K562 (cell line): ENCODE measurements around the gene TP53RK. TPM values are rescaled to one million over a fixed set of nuclear protein-coding genes. Genes with fewer than 3 reads are reported as not detected.

Experiments
- EGR1 ChIP-seq: fragments of 450-650 bp; conservative IDR thresholded peaks from 2 replicates; pipeline ENCODE4 v1.6.1; 2017; ENCODE audit warnings: mild to moderate bottlenecking
- HDAC1 ChIP-seq, 2 experiments: fragments of 450-650 bp; IDR thresholded peaks; 2 replicates each; pipeline ENCODE4 v1.6.1; 2016 to 2017; ENCODE audit warnings: inconsistent platforms in 1 of 2, mild to moderate bottlenecking in 1 of 2, moderate library complexity in 1 of 2
- HMGN3 ChIP-seq: IDR thresholded peaks from 2 replicates; pipeline ENCODE4 v1.6.1; 2011; ENCODE audit warnings: borderline replicate concordance, low read depth, mild to moderate bottlenecking, mixed read lengths, low read length; ENCODE audit not compliant: insufficient read length; ENCODE audit errors: extremely low read depth
- JUND ChIP-seq, 2 experiments: IDR thresholded peaks; 2 replicates in 1 of 2; 3 replicates in 1 of 2; pipeline ENCODE4 v1.6.1; 2011; ENCODE audit warnings: borderline replicate concordance in 2 of 2, low read depth in 2 of 2, low read length in 2 of 2, improper control_type of control experiment in 1 of 2, missing biosample characterization in 1 of 2, missing genetic modification characterization in 1 of 2, missing genetic modification reagents in 1 of 2
- PHF8 ChIP-seq: fragments of 200-600 bp; sonication (generic); IDR thresholded peaks from 2 replicates; pipeline ENCODE4 v1.6.1; 2012; ENCODE audit warnings: mixed run types, mild to moderate bottlenecking, inconsistent platforms, low read length, moderate library complexity, borderline replicate concordance
- TAF9B ChIP-seq: fragments of 450-650 bp; IDR thresholded peaks from 2 replicates; pipeline ENCODE4 v1.6.1; 2018; ENCODE audit warnings: mild to moderate bottlenecking; ENCODE audit not compliant: partially characterized antibody
- ZFX ChIP-seq: sonication (generic); formaldehyde crosslinking; IDR thresholded peaks from 2 replicates; pipeline ENCODE4 v1.8.0; 2022; ENCODE audit warnings: mild to moderate bottlenecking, missing genetic modification reagents, moderate library complexity
- polyA plus RNA-seq, 8 experiments: library from polyadenylated mRNA; depleted of rRNA in 4 of 8; stranded (reverse) in 5 of 8; unstranded in 3 of 8; fragments of >200 nt; fragmentation: Nextera tagmentation in 2 of 8; fragmentation: Illumina TruSeq in 1 of 8; extraction: Ambion mirVana in 2 of 8; extraction: Trizol in 1 of 8; gene quantifications; 2 replicates each; pipeline versions ENCODE4 v1.2.1 to v1.2.3, GENCODE V29; 2011 to 2014; ENCODE audit warnings: inconsistent platforms in 1 of 8, missing spikeins in 1 of 8
- total RNA-seq, 7 experiments: library from RNA; depleted of rRNA in 6 of 7; stranded (reverse); fragments of >200 nt in 6 of 7; fragmentation: Illumina TruSeq in 2 of 7; extraction: Trizol in 2 of 7; gene quantifications; 2 replicates each; pipeline versions ENCODE4 v1.2.1 to v1.2.3, GENCODE V29; 2011 to 2021; ENCODE audit warnings: low replicate concordance in 1 of 7
- TF ChIP-seq, protein P1 (sequence below), 2 experiments: IDR thresholded peaks; 2 replicates each; pipeline ENCODE4 v1.6.1; 2011; ENCODE audit warnings: borderline replicate concordance in 1 of 2, control low read depth in 1 of 2, low read depth in 1 of 2, low read length in 1 of 2, mild to moderate bottlenecking in 1 of 2, mixed read lengths in 1 of 2, moderate library complexity in 1 of 2; ENCODE audit not compliant: insufficient read depth in 1 of 2, insufficient read length in 1 of 2, poor library complexity in 1 of 2, severe bottlenecking in 1 of 2; ENCODE audit errors: extremely low read depth in 1 of 2
- TF ChIP-seq, protein P2 (sequence below): fragments of 200-800 bp; sonication (Bioruptor generic); IDR thresholded peaks from 2 replicates; pipeline ENCODE4 v1.6.1; 2017; ENCODE audit warnings: missing genetic modification characterization, missing compliant biosample characterization
- TF ChIP-seq, protein P3 (sequence below): sonication (generic); IDR thresholded peaks from 2 replicates; pipeline ENCODE4 v1.6.1; 2016

Gene TP53RK
- total and polyA plus RNA-seq, 9 of the 15 experiments (the other 6 are each of a cell fraction or from before 2014, with no cell fraction given) = 2.9 to 43.5 (median 17.2) TPM

DNA sequence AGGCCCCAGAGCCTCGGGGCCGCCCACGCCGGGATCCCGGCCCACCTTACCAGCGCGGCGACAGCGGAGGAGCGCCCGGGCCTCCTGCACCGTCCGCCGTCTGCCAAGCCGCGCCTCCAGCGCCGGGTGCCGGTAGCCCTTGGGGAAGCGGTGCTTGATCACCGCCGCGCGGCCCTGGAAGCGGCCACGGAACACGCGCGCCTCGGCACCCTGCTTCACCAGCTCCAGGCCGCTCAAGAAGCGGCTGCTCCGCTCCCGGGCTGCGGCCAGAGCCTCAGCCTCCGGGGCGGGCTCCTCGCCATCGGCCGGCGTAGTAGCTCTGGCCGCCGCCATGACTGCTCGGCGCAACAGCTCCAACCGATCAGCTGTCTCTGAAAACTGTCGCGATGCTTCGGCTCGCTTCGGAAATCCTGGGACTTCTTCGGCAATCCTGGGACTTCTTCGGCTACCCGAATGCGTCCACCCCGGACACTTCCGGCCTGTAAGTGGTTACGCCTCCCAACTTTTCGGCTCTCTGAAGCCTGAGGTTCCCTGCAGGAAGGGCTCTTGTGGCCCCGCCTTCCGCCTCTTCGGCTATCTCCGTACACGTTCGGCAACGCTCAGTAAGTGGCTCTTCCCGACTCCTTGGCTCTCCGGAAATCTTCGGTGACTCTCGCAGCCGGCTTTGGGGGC is at the start of gene TP53RK (continued):
- TF ChIP-seq, protein P1, sequence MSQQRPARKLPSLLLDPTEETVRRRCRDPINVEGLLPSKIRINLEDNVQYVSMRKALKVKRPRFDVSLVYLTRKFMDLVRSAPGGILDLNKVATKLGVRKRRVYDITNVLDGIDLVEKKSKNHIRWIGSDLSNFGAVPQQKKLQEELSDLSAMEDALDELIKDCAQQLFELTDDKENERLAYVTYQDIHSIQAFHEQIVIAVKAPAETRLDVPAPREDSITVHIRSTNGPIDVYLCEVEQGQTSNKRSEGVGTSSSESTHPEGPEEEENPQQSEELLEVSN (IDR thresholded peaks at IDR 0.05; ENCODE audit: borderline replicate concordance in 1 of 2, extremely low read depth in 1 of 2, insufficient read depth in 1 of 2, insufficient read length in 1 of 2, low read depth in 1 of 2, low read length in 1 of 2, poor library complexity in 1 of 2, severe bottlenecking in 1 of 2) = peak in 1 of 2 experiments; percentile 43
- TF ChIP-seq EGR1 (peak; percentile 85), TAF9B (peak; percentile 44), JUND (IDR thresholded peaks at IDR 0.05; ENCODE audit: borderline replicate concordance, low read depth, low read length) (no peak), JUND (tag; IDR thresholded peaks at IDR 0.05; ENCODE audit: borderline replicate concordance, low read depth, low read length) (peak; percentile 5; the same call in 1 of the 3 replicates), PHF8 (peak; percentile 92), HMGN3 (peak; percentile 73), HDAC1 (IDR thresholded peaks at IDR 0.05) (peak in 1 of 2 experiments; percentile 90; a peak in 2 of 4 replicates), ZFX (CRISPR knock-in tag) (peak; percentile 92)
- TF ChIP-seq, protein P2, sequence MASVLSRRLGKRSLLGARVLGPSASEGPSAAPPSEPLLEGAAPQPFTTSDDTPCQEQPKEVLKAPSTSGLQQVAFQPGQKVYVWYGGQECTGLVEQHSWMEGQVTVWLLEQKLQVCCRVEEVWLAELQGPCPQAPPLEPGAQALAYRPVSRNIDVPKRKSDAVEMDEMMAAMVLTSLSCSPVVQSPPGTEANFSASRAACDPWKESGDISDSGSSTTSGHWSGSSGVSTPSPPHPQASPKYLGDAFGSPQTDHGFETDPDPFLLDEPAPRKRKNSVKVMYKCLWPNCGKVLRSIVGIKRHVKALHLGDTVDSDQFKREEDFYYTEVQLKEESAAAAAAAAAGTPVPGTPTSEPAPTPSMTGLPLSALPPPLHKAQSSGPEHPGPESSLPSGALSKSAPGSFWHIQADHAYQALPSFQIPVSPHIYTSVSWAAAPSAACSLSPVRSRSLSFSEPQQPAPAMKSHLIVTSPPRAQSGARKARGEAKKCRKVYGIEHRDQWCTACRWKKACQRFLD (CRISPR knock-in tag) = peak; percentile 84
- TF ChIP-seq, protein P3, sequence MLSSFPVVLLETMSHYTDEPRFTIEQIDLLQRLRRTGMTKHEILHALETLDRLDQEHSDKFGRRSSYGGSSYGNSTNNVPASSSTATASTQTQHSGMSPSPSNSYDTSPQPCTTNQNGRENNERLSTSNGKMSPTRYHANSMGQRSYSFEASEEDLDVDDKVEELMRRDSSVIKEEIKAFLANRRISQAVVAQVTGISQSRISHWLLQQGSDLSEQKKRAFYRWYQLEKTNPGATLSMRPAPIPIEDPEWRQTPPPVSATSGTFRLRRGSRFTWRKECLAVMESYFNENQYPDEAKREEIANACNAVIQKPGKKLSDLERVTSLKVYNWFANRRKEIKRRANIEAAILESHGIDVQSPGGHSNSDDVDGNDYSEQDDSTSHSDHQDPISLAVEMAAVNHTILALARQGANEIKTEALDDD = no peak
